GM18951 (cell line): ENCODE measurements around the gene GLRX5.

Experiments
- POLR2A ChIP-seq: IDR thresholded peaks from 4 replicates; pipeline ENCODE4 v1.6.1; 2011; ENCODE audit warnings: mild to moderate bottlenecking; ENCODE audit not compliant: insufficient read length, insufficient read depth; ENCODE audit errors: extremely low read depth
- in situ Hi-C: fragments of 300-500 bp; cut with MboI; formaldehyde crosslinking; loops from one replicate; pipeline ENCODE4 v1.12.0; 2022; ENCODE audit warnings: low sequenced_read_pairs, mixed read lengths, inconsistent platforms; ENCODE audit not compliant: unreplicated experiment

Gene GLRX5

GRCh38 chr14:95526483-95527386, 8.1 kb upstream of the GLRX5 start:
- TF ChIP-seq POLR2A: no peak
- in situ Hi-C loops: loop anchor here (5.0 kb wide), 1 partner anchor 84 kb away; no protein-coding TSS in a partner anchor

GRCh38 chr14:95527387-95528002, 7.4 kb upstream of the GLRX5 start:
- in situ Hi-C loops: loop anchor here (5.0 kb wide), 1 partner anchor 85 kb away; no protein-coding TSS in a partner anchor
- no peak for TF ChIP-seq POLR2A

GRCh38 chr14:95529216-95529615, 5.6 kb upstream of the GLRX5 start:
- TF ChIP-seq POLR2A: no peak
- in situ Hi-C loops: loop anchor here (5.0 kb wide), 1 partner anchor 87 kb away; no protein-coding TSS in a partner anchor

DNA sequence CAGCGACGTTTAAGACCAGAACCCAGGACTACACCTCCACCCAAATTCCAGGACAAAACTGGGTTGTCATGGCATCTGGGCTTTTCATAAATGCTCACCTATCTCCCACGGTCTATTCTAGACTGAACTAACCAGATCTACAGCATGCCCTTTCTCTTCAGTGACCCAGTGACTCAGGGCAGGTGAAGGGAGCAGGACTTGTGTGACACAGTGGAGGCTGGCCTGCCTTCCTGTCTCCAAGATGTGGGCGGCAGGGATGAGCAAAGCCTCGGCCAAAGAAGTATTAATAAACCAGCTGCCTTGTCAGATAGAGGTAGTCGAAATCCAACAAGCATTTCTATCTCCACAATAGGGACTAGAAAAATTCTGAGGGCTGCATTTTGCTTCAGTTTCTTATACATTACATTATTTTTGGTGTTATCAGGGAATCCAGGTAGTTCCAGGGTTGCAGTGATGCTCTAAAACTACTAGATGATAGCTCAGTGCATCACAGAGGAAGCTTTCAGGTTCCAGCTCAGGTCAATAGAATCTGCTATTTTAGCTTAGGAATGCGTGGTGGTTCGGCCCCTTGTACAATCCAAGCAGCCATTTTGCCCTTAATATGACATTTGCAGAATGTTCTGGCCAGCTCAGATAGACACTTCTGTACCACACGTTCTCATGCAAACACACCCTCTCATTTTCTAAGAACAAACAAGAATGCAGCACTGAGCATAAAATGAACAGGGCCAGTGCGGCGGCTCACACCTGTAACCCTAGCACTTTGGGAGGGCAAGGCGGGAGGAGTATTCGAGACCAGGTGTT, 4.2 kb upstream of the GLRX5 start:
- in situ Hi-C loops: no loop called here
- TF ChIP-seq POLR2A: no peak

DNA sequence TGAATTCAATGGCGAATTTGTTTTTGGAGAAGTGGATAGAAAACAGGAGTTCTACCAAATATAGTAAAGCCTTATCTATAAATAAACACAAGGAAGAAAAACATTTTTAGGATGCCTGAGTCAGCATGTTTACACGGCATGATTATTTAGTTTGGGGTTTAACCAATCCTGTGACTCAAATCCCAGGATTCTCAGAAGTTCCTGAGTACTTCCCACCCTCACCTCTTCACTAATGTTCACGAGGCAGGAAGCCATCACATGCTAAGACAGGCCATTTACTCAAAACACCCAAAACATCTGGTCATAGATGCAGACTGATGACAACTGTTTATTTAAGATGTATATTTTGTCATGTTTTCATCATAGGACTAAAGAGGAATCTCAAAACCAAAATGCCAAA, 3.4 kb upstream of the GLRX5 start:
- TF ChIP-seq POLR2A: no peak
- in situ Hi-C loops: no loop called here

- TF ChIP-seq POLR2A: no peak
- in situ Hi-C loops: no loop called here
Measured at GRCh38 chr14:95531969-95532368, 2.9 kb upstream of the GLRX5 start.

DNA sequence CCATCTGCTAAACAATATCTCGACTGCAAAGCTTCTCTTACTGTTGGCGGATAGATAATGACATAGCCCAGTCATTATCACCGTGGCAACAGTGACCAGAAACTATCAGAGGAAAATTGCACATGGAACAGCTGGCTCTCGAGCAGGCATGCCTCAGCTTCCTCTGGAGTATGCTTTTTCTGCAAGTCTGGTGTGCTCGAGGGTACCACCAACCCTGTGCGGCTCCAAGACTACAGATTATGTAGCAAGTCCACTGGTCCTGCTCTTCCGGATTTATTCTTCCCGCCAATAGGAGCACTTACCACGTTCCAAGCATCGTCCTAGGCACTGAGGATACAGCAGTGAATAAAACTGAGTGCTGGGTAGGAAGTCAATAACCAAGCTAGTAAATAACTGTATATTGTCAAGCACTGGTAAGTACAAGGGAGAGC, 1.4 kb upstream of the GLRX5 start:
- in situ Hi-C loops: no loop called here
- peak; percentile 24 for TF ChIP-seq POLR2A

DNA sequence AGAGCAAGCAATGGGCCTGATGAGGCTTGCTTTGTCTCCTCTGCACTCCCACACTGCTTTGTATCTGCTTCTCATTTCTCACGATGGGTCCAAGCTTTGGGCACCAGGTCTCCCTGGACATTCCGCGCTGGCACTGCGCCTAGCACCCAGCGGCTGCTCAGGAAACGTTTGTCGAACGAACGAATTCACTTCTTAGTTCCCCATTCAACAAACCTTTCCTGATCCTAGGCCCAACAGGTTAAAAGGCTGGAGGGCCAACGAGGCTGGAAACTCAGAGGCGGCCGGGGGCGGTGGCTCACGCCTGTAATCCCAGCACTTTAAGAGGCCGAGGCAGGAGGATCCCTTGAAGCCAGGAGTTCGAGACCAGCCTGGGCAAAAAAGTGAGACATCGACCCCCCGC, 1.0 kb upstream of the GLRX5 start:
- in situ Hi-C loops: no loop called here
- TF ChIP-seq POLR2A: no peak

DNA sequence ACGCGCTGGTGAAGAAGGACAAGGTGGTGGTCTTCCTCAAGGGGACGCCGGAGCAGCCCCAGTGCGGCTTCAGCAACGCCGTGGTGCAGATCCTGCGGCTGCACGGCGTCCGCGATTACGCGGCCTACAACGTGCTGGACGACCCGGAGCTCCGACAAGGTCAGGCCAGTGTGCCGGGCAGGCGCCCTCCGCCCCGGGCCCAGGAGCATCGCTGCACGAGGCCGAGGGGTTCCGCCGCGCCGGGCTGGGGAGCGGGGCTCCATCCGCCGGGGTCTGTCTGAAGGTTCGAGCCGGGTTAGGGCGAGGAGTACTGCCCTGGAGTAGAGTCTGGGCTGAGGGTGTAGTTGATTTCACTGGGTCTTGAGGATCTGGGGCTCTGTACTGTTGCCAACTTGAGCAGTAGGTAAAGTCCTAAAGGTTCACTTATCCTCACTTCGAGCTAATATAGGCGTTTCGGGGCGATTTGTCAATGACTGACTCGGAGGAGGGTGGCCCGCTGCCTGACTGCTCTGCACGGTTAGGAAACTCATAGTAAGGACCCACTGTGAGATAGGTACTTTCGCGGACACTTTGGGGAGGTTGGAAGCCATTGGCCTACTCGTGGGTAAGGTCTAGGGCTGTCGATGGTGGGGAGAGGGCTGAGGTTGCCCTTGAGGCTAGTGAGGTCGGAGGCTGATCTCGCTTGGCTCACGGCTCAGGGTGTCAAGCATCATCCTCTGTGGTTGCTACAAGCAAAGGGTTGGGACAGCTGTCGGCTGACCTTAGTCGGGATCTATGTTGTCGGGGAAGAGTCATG, 574 bp downstream of the GLRX5 start:
- TF ChIP-seq POLR2A: no peak
- in situ Hi-C loops: no loop called here

- in situ Hi-C loops: no loop called here
- TF ChIP-seq POLR2A: no peak
Measured at GRCh38 chr14:95536036-95536593, 1.3 kb downstream of the GLRX5 start.

DNA sequence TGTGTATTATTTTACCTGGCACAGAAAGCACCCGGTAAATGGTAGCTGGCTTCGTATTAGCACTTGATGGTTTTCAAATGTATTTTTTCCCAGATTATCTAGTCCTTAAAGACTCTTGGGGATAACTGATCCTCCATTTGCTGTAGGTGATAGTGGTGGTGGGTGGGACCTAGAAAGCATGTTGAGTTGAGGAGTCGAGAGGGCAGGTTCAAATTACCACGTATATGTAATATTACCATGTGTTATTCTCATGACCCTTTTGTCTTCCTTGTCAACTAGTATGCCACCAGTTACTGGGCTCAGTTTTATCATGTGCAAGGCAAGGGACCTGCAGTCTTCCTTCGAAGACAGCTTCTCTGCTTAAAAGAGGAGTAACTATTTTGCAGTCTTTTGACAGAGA, 1.8 kb downstream of the GLRX5 start:
- TF ChIP-seq POLR2A: no peak
- in situ Hi-C loops: no loop called here
